IPS DF 6.9 (cell line): Measurements from ENCODE around the gene SPACA7.

Experiments
- DNase-seq: peaks from one replicate; pipeline ENCODE4 v3.0.0-alpha.2; 2013; ENCODE audit warnings: low read depth, low spot score
- H3K27ac ChIP-seq: one replicate; pipeline ENCODE4 v1.5.1; 2013; ENCODE audit warnings: low read length, control low read depth
- H3K27me3 ChIP-seq: 2 replicates; pipeline ENCODE4 v1.6.1; 2013; ENCODE audit warnings: mild to moderate bottlenecking, low read length; ENCODE audit not compliant: control insufficient read depth, insufficient read depth
- H3K36me3 ChIP-seq: 2 replicates; pipeline ENCODE4 v1.6.1; 2013; ENCODE audit warnings: low read length; ENCODE audit not compliant: control insufficient read depth, insufficient read depth
- H3K4me1 ChIP-seq: 2 replicates; pipeline ENCODE4 v1.6.1; 2013; ENCODE audit warnings: low read length; ENCODE audit not compliant: control insufficient read depth, insufficient read depth
- H3K4me3 ChIP-seq: 2 replicates; pipeline ENCODE4 v1.5.1; 2013; ENCODE audit warnings: mild to moderate bottlenecking, low read length
- H3K9me3 ChIP-seq: 2 replicates; pipeline ENCODE4 v1.6.1; 2013; ENCODE audit warnings: low read length, inconsistent platforms; ENCODE audit not compliant: control insufficient read depth, insufficient read depth
- WGBS: extraction: QIAGEN DNeasy Blood & Tissue Kit; methylation state at CpG from one replicate; pipeline ENCODE4 v1.1.7; 2013; ENCODE audit warnings: mixed read lengths, missing lambda C conversion rate; ENCODE audit not compliant: insufficient read length, insufficient coverage; 5-methylcytosine and 5-hydroxymethylcytosine counted together

Gene SPACA7

DNA sequence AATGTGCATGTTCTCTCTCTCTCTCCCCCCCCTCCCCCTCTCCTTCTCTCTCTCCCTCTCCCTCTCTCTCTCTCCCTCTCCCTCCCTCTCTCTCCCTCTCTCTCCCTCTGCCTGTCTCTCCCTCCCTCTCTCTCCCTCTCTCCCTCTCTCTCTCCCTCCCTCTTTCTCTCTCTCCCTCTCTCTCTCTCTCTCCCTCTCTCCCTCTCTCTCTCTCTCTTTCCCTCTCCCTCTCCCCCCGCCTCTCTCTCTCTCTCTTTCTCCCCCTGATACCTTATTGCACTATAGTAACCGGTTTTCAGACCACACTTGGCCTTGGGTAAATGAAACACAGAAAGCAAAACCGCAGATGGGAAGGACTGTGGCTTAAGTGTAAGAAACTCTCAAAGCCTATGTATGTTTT lies 34.7 kb upstream of the SPACA7 start:
- WGBS: no CpG with 5 or more reads among the region's 3 CpGs
- no peak for DNase-seq
- H3K27me3 ChIP-seq: peaks cover 2% of the 10 kb centered on the region; the same call in 1 of the 2 replicates
- no peak overlapping the region for H3K4me3 ChIP-seq
- peaks cover 5% of the 10 kb centered on the region; the same call in 1 of the 2 replicates for H3K4me1 ChIP-seq
- no peaks in the 10 kb centered on the region for H3K9me3 ChIP-seq
- no peaks in the 10 kb centered on the region; the same call in 1 of the 2 replicates for H3K36me3 ChIP-seq
- H3K27ac ChIP-seq: no peak overlapping the region

DNA sequence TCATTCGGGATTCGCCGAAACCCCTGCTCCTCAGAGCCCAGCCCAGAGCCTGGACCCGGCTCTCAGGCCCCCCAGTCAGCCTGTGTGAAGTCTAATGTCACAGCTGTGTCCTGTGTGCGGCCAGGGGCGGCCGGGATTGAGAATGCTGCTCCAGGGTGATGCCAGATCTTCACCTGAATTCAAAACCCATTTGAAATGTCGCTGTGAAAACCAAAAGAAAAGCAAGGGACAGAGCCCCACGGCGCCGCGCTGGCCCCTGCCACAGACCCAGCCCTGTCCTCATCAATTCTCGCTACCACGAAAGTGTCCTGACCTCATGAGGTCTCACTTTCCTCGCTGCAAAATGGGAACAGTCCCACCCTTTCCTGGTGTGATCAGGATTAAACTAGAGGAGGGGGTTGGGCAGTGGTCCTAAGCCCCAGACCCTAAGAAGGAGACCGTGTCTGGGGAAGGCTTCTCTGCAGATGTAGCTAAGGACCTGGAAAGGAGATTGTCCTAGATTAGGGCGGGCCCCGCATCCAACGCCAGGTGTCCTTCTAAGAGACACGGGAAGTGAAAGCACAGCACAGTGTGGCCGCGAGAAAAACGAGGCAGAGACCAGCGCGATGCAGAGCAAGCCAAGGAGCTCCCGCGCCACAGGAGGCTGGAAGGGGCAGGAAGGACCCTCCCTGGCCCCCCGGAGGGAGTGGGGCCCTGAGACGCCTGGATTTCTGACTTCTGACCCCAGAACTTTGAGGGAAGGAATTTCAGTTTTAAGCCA lies 34.0 kb upstream of the SPACA7 start:
- Histone ChIP-seq H3K4me1 (peaks cover 5% of the 10 kb centered on the region; the same call in 1 of the 2 replicates), H3K9me3 (no peaks in the 10 kb centered on the region), H3K4me3 (no peak overlapping the region; the same call in 1 of the 2 replicates), H3K36me3 (no peaks in the 10 kb centered on the region; the same call in 1 of the 2 replicates), H3K27me3 (peaks cover 2% of the 10 kb centered on the region; the same call in 1 of the 2 replicates), H3K27ac (no peak overlapping the region)
- WGBS: no CpG with 5 or more reads among the region's 29 CpGs
- DNase-seq: no peak

DNA sequence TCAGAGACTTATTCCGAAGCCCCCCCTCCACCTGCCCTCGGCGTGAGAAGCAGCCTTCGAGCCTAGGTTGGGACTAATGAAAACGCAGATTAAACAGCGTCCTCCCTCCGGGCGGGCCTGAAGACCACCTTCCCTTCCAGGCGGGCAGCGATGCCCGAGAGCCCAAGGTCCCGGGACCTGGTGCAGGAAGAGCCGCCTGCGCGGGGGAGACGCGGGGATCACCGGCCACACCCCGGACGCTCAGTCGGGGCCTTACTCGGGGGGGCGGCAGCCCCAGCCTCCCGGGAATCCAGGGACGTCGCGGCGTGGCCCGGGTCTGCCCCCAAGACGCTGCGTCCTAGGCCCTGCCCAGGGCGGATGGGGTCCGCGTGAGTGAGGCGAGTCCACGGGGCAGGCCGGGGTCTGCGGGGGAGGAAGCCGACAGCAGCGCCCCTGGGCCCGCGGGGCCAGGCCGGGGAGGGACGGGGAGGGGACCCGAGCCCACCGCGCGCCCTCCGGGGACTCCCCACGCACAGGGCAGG lies 33.3 kb upstream of the SPACA7 start:
- whole genome bisulfite sequencing: no CpG with 5 or more reads among the region's 50 CpGs
- H3K27ac ChIP-seq: no peak overlapping the region
- H3K4me1 ChIP-seq: peaks cover 5% of the 10 kb centered on the region; the same call in 1 of the 2 replicates
- no peaks in the 10 kb centered on the region; the same call in 1 of the 2 replicates for H3K36me3 ChIP-seq
- no peak overlapping the region; the same call in 1 of the 2 replicates for H3K4me3 ChIP-seq
- peaks cover 2% of the 10 kb centered on the region; the same call in 1 of the 2 replicates for H3K27me3 ChIP-seq
- DNase-seq: no peak
- no peaks in the 10 kb centered on the region for H3K9me3 ChIP-seq

DNA sequence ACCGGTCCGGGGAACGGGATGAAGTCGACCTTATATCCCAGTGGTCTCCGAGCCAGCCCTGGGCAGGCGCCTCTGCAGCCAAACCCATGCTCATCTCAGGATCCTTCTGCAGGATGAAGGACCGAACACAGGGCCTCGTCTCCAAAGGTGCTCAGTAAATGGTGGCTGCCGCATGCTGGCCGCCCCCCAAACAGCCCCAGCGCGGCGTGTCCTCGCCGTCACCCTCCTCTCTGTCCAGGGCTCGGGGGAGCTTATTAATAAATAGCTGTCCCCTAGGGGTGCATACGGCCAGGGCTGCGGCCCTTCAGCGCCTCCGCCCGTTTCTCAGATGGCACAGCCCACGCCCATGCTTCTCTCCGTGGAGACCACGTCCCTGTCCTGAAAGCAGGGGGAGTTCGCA lies 32.6 kb upstream of the SPACA7 start:
- H3K27me3 ChIP-seq: peaks cover 2% of the 10 kb centered on the region; the same call in 1 of the 2 replicates
- no peak overlapping the region for H3K4me3 ChIP-seq
- H3K4me1 ChIP-seq: peaks cover 6% of the 10 kb centered on the region
- H3K9me3 ChIP-seq: no peaks in the 10 kb centered on the region
- DNase-seq: no peak
- no peak overlapping the region for H3K27ac ChIP-seq
- WGBS: no CpG with 5 or more reads among the region's 25 CpGs
- H3K36me3 ChIP-seq: no peaks in the 10 kb centered on the region; the same call in 1 of the 2 replicates

DNA sequence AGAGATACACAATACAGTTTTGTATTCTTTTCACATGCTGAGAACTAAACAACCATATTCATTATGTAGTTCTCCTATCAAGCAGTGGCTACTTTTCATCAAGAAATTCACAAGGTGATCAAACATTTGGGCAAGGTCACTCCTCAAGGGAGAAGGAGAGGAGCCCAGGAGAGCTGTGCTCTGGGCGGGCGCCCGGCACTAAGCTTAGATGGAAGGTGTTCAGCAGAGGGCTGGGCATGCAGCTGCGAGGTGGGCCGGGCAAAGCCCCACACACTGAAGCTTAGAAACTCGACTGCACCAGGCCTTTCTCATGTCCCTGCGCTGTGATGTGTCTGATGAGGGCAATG lies 30.4 kb upstream of the SPACA7 start:
- Histone ChIP-seq H3K27ac (no peak overlapping the region), H3K4me3 (no peak overlapping the region), H3K9me3 (no peaks in the 10 kb centered on the region), H3K36me3 (no peaks in the 10 kb centered on the region; the same call in 1 of the 2 replicates), H3K27me3 (peaks cover 2% of the 10 kb centered on the region; the same call in 1 of the 2 replicates), H3K4me1 (peaks cover 8% of the 10 kb centered on the region)
- WGBS: no CpG with 5 or more reads among the region's 7 CpGs
- DNase-seq: no peak

DNA sequence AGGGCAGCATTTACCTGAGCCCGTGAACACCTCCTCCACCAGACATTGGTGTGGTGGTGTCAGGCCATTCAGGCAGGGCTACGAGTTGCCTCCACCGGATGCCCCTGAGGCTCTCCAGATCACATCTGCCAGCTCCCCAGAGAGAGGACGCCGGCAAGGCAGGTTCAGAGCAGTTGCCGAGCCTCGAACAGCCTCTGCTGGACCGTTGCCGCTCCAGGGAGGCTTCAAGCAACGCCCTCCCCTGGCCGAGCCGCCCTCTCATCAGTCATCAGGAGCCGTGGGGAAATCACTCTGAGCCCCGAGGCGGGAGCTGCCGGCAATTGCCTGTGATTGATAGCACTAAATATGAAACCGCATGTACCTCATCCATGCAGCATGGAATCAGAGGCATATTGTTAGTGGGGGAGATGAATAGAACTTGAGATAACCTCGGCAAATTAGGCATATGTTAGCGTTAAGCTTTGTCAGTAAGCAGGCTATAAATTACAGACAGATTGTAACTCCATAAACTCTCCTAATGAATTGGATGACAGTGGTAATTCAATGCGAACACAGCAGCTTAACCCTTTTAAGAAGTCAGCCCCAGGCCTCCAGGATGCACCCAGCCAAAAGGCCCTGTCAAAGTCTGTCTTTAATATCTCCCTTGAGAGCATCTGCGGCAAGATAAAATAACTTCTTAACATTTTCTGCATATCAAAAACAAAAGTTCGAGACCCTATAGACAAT lies 29.8 kb upstream of the SPACA7 start:
- Histone ChIP-seq H3K36me3 (no peaks in the 10 kb centered on the region; the same call in 1 of the 2 replicates), H3K27me3 (peaks cover 2% of the 10 kb centered on the region; the same call in 1 of the 2 replicates), H3K9me3 (no peaks in the 10 kb centered on the region), H3K4me3 (no peak overlapping the region), H3K4me1 (peaks cover 8% of the 10 kb centered on the region), H3K27ac (no peak overlapping the region)
- no CpG with 5 or more reads among the region's 22 CpGs for WGBS
- no peak for DNase-seq

DNA sequence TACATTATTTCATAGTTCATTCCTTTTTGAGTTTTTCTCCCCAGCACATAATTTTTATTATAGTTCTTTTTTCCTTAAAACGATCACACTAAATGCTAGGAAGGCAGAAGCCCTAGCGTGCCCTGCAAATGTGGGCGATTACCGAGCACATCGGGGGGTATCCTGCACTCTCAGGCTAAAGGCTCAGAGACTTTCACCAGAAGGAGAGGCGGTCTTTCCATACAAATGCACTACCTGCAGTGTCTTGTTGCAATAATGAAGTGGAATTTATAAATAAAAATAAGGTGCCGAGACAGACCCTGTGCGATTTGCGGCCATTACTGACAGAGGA lies 29.3 kb upstream of the SPACA7 start:
- H3K27ac ChIP-seq: no peak overlapping the region
- no peaks in the 10 kb centered on the region for H3K9me3 ChIP-seq
- no peak overlapping the region for H3K4me3 ChIP-seq
- no peak for DNase-seq
- no CpG with 5 or more reads among the region's 9 CpGs for WGBS
- peaks cover 8% of the 10 kb centered on the region for H3K4me1 ChIP-seq
- H3K36me3 ChIP-seq: no peaks in the 10 kb centered on the region; the same call in 1 of the 2 replicates
- H3K27me3 ChIP-seq: peaks cover 2% of the 10 kb centered on the region; the same call in 1 of the 2 replicates

DNA sequence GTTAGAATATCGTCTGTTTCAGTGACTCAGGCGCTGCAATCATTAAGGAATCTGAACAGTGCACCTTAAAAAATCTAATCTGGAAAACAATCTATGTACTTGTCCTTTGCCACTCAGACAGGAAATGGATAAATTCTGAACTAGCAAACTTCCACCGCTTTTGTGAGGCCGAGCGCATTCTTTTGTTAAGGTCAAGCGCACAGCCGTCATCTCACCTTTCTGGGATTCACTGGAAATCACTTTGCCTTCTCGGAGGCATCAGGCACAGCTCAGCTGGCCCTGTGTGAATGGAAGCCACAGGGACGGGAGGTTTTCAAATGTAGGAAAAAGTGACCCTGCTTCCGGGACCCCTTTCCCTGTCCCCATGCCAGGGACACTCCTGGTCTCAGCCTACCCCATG lies 28.2 kb upstream of the SPACA7 start:
- H3K27ac ChIP-seq: no peak overlapping the region
- no peak overlapping the region for H3K4me3 ChIP-seq
- peaks cover 7% of the 10 kb centered on the region for H3K4me1 ChIP-seq
- H3K9me3 ChIP-seq: no peaks in the 10 kb centered on the region
- H3K36me3 ChIP-seq: no peaks in the 10 kb centered on the region; the same call in 1 of the 2 replicates
- no peak for DNase-seq
- peaks cover 2% of the 10 kb centered on the region; the same call in 1 of the 2 replicates for H3K27me3 ChIP-seq
- WGBS: no CpG with 5 or more reads among the region's 10 CpGs

DNA sequence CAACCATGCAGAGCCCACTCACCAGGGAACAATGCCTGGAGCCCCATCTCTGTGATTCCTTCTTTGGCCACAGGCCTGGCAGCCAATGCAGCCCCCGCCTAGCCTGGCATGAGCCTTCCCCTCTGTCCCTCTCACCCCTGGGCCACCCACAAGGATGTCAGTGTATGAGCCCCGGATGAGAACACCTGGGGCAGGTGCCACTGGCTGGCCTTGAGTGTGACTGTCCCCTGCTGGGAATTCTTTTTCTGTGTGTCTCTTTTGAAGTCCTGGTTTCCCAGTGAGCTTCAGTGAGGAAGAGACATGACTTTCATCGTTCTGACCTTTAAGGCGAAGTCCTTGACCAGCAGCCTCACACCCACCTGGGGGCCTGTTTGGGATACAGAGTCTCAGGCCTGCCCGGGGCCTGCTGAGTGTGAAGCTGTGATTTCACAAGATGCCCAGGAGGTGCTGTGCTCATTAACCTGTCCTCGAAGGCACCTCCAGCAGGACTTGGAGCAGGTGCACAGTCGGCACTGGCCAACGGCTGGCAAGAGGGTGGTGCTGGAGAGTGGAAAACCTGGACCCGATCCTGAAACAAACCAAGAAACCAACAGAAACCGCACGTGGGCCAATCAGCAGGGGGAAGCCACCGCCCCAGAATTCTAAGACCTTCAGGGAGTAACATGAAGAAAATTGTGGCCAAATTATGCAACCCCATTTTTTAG lies 27.4 kb upstream of the SPACA7 start:
- H3K9me3 ChIP-seq: no peaks in the 10 kb centered on the region
- no peak overlapping the region for H3K27ac ChIP-seq
- WGBS: no CpG with 5 or more reads among the region's 12 CpGs
- peaks cover 7% of the 10 kb centered on the region for H3K4me1 ChIP-seq
- peaks cover 2% of the 10 kb centered on the region; the same call in 1 of the 2 replicates for H3K27me3 ChIP-seq
- DNase-seq: no peak
- H3K4me3 ChIP-seq: no peak overlapping the region
- H3K36me3 ChIP-seq: no peaks in the 10 kb centered on the region

DNA sequence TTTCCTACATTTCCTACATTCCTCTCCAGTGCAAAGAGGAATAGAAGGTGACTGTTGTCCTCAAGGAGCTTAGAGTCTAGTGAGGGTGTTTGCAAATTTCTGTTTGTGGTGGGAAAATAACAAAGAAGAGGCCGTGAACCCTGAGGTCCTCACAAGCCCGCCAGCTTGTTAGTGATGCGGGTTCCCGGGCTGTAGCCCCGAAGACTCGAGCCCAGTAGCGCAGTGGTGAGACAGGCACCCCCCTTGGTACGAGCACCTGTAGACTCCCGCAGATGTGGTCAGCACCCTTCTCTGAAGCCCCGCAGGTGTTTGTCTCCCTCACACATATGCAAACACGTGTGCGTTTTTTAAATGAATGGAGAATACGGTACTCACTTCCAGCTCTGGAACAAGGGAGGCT lies 26.5 kb upstream of the SPACA7 start:
- no peaks in the 10 kb centered on the region for H3K9me3 ChIP-seq
- WGBS: no CpG with 5 or more reads among the region's 13 CpGs
- H3K36me3 ChIP-seq: no peaks in the 10 kb centered on the region
- peaks cover 7% of the 10 kb centered on the region for H3K4me1 ChIP-seq
- no peak overlapping the region for H3K4me3 ChIP-seq
- H3K27ac ChIP-seq: no peak overlapping the region
- DNase-seq: no peak
- no peaks in the 10 kb centered on the region for H3K27me3 ChIP-seq
